GM12801 (cell line): ENCODE results near the gene HGFAC.

Source experiments
- CTCF ChIP-seq: IDR thresholded peaks from one replicate; pipeline ENCODE4 v1.5.1; 2011; ENCODE audit warnings: control low read depth; ENCODE audit not compliant: insufficient read length; ENCODE audit errors: extremely low read depth

Gene HGFAC

GRCh38 chr4:3450643-3451042 is 8.9 kb downstream of the HGFAC start:
- no peak for TF ChIP-seq CTCF

GRCh38 chr4:3451956-3452355 is 10.2 kb downstream of the HGFAC start:
- no peak for TF ChIP-seq CTCF

GRCh38 chr4:3452376-3452775 is 10.6 kb downstream of the HGFAC start:
- no peak for TF ChIP-seq CTCF

GRCh38 chr4:3458371-3458770 is 16.6 kb downstream of the HGFAC start:
- TF ChIP-seq CTCF = no peak

- TF ChIP-seq CTCF = no peak
Observed at GRCh38 chr4:3460926-3461325, 19.2 kb downstream of the HGFAC start.

GRCh38 chr4:3461515-3462291 is 19.9 kb downstream of the HGFAC start:
- TF ChIP-seq CTCF = no peak

GRCh38 chr4:3462321-3462789 is 20.6 kb downstream of the HGFAC start:
- TF ChIP-seq CTCF = no peak
